Cerebellar nuclear complex (tissue), 1 donor: ENCODE data around the gene RFPL2.
"Not testable (repeated sequence)": the region's sequence is repeated elsewhere in the genome, so short reads cannot be mapped to it uniquely, and the experiment has no call there.

Experiments
- DNase-seq, 2 experiments: peaks; one replicate each; lab custom pipeline; 2025; lab: John Stamatoyannopoulos, UW

RFPL2 gene

DNA sequence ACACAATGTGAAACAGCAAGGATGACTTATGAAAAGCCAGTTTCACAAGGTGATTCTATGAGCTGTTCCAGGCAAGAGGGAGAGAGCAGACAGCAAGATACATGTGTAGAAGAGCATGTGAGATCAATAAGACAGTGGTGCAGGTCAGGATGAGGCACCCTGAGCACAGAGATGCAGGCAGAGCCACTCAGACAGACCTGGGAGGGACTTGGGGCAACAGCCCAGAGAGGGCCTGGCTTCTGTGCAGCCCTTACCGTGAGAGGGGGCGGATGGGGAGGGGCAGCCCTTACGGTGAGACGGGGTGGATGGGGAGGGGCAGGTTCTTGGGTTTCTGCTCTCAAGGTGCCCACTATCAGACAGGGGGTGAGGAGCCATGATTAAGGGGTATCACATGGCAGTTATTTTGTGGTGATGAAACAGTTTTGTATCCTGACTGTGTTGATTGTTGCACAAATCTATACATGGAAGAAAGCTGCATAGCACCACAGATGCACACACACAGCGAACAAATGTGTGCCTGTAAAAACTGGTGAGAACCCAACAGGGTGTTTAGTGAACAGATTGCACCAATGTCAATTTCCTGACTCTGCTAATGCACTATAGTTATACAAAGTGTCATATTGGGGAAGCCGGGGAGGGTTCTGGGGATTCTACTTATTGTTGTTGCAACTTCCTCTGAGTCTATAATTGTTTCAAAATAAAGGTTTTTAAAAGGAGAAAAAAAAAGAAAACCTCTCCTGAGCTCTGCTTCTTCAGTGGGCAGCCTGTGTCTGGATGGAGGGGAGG, 40.6 kb downstream of the RFPL2 start:
- no peak for DNase-seq

DNA sequence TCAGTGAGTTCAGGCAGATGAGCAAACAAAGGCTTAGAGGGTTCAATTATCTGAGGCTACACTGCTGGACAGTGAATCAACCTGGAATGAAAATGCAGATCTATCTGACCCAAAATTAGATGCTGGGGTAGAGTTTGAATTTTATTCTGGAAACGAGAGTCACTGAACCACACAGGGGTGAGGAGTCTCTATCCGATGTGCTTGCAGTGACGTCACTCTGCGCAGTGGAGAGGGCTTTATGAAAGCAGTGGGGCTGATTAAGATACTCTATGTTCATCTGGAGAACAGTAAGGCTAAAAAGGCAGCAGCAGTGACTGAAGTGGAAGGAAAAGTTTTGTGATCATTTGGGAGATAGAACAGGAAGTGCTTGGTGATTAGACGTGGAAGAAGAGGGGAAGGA, 44.5 kb downstream of the RFPL2 start:
- DNase-seq: not testable (repeated sequence)

DNA sequence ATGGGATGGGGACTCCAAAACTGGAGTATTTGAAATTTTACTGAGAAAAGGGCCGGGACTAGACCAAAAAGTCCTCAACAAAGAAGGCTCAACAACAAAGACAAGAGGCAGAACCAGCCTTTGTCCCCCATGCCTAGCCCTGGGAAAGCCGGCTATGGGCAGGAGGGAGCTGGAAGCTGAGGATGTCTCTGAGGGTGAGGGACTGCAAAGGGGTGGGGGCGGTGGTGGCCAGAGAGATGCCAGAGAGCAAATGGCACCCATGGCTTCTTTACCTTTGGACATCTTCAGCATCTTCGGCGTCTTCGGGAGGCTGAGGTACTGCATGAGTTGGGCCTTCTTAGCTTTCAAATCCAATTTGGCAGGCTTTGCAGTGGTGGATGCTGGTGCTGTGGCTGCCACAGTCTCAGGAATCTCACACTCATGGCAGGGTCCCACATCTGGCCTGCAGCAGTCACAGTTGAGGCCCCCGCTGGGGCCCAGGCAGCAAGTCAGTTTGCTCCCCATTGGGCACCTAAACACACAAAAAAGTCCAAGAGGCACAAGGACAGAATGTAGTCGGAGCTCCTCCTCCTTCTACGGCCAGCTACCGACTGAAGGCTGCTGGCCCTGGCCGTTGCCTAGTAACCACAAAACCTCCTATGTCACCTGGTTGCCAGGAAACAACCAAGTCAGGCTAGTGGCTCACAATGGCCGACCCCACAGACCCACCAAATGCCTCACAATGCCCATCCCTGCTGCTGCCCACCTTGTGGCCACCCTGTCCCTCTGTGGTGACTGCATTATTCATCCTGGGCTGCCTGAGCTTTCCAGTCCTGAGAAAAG, 46.0 kb downstream of the RFPL2 start, which contains the start of gene C22orf42:
TSS of gene C22orf42 (minus strand) at position 592 of the 822 bp plus-strand sequence. CDS start at position 504, 88 bp downstream.
- DNase-seq: no peak

DNA sequence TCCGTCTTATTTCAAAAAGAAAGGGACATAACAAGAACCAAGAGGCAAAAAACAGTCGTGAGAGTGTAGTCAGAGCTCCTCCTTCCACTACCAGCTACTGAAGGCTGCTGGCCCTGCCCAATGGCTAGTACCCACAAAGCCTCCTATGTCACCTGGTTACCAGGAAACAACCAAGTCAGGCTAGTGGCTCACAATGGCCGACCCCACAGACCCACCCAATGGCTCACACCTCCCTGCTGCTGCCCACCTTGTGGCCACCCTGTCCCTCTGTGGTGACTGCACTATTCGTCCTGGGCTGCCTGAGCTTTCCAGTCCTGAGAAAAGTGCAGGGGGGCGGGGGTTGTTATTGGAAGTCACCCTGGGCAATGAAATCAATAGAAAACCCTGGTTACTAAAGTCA, 47.2 kb downstream of the RFPL2 start:
- DNase-seq: not testable (repeated sequence)

DNA sequence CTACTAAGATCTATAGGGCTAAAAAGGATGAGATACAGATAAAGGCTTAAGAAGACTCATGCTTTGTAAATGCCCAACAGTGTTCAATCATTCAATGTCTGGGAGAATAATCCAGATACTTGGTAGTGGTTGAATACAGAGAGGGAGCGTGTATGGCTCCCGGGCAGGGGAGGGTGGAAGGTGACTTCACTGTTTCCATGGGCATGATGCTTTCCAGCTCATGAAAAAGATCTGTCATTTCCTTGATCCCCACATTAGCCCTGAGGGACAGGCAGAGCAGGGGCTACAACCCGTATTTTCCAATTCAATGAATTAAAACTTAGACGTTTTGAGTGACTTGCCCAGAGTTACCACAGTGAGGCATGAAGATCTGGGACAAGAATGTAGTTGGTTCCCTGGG, 50.1 kb downstream of the RFPL2 start:
- not testable (repeated sequence) for DNase-seq

DNA sequence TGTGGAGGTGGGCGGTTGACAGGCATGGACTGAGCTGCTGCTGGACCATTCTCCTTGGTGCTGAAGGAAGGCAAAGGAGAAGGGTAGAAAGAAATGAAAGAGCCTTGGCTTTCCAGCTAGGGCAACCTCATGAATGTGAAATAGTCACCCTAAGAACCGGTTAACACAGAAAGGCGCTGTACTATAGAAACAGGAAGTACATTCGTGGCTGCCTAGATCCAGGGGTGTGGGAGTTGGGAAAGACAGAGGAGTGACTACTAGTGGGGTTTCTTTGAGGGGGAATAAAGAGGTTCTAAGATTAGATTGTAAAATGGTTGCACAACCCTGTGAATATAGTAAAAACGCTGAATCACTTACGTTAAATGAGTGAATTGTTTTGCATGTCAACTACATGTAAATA, 53.2 kb downstream of the RFPL2 start:
- not testable (repeated sequence) for DNase-seq

DNA sequence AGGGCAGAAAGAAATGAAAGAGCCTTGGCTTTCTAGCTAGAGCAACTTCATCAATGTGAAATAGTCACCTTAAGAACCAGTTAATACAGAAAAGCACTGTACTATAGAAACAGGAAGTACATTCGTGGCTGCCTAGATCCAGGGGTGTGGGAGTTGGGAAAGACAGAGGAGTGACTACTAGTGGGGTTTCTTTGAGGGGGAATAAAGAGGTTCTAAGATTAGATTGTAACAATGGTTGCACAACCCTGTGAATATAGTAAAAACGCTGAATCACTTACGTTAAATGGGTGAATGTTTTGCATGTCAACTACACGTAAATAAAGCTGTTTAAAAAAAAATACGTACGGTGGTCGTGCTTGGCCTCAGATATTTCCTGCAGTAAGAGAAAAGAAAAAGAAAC, 54.2 kb downstream of the RFPL2 start:
- not testable (repeated sequence) for DNase-seq

DNA sequence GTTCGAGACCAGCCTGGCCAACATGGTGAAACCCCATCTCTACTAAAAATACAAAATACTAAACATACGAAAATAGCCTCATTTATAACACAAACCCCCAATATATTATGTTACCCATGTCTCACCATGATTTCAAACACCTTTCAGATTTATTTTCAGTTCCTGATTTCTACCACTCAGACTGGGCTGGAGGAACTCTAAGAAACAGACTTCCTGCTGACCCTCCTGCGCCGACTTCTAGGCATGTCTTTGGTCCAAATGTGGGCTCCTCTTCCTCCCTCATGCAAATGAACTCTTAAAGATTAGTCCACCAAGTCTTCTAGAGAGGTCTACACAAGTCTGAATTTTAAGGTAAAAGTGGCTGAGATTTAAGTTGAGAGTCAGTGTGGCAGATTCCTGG, 56.5 kb downstream of the RFPL2 start:
- DNase-seq: not testable (repeated sequence)

DNA sequence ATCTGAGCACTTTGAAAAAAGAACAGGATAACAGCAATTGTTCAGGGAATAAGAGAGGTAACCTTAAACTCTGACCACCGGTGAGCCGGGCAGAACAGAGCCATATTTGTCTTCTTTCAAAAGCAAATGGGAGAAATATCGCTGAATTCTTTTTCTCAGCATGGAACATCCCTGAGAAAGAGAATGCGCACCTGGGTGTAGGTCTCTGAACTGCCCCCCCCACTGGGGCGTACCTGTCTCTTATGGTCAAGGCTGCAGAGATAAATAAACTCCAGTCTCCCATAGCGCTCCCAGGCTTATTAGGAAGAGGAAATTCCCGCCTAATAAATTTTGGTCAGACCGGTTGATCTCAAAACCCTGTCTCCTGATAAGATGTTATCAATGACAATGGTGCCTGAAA, 57.7 kb downstream of the RFPL2 start:
- DNase-seq: not testable (repeated sequence)

DNA sequence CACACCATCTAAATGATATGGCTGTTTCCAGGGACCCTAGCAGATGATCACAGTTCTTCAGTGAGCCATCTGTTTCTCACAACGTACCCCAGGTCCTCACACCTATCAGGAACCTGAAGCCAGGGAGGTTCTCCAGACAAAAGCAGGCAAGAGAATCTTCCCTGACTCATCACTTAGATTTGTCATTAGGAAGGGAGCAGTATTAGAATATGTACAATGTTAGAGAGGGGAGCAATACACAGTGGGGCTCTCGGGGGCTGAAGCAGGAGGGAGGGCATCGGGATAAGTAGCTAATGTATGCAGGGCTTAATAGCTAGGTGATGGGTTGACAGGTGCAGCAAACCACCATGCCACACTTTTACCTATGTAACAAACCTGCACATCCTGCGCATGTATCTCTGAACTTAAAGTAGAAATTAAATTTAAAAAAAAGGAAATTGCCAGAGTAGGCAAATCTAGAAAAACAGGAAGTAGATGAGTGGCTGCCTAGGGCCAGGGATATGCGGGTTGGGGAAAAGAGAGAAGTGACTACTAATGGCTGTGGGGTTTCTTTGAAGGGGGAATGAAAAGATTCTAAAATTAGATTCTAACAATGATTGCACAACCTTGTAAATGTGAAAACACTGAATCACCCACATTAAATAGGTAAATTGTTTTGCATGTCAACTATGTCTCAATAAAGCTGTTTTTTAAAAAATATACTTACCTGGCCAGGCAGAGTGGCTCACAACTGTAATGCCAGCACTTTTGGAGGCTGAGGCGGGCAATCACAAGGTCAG, 60.2 kb downstream of the RFPL2 start:
- no peak for DNase-seq

DNA sequence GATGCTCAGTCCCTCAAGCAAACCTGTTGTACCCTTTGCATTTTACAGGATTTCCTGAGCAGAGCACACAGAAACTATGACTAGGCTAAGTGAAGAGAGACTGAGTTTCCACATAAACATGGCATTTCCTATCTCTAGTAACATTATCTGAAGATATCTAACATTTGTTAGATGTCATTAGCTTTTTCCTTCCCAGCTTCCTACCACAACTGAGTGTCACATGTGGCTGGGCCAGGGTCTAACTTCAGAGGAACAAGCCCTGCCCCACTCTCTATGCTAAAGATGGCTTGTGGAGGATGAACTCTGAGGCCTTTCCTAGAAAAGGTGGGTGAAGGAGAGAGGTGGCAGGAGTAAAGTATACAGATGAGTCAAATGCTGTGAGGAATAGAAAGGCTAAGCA, 62.3 kb downstream of the RFPL2 start:
- DNase-seq: no peak

DNA sequence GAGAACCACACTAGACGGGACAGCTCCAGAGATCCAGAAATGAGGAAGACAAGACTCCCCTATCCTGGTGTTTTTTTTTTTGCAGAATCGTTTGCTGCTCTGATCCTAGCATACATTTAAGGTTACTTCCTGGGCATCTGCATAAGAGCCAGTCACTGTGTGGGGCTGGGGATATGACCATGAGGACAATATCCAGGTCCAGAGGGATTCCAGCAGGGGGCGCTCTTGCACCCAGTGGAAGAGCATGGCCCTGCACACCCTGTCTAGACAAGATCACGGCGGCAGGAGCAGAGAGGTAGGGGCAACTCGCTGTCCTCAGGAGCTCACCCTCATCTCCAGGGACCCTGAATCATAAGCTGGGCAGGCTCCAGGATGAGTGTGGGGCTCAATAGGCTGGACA, 64.2 kb downstream of the RFPL2 start:
- DNase-seq: not testable (repeated sequence)
